Measurements from ENCODE around the gene OR2V2.

DNA sequence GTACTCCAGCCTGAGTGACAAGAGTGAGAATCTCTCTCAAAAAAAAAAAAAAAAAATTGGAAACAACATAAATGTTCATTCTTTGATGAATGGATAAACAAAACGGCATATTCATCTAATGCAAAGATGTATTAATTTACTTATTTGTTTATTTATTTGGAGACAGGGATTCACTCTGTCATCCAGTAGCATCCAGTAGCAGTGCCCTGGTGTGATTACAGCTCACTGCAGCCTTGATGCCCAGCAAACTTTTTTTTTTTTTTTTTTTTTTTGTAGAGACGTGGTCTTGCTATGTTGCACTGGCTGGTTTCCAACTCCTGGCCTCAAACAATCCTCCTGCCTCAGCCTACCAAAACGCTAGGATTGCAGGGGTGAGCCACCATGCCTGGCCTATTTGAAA lies 24.4 kb downstream of the OR2V2 start:
- TF ChIP-seq POLR2AphosphoS5 (IDR thresholded peaks at IDR 0.05) (no peak), CTCF (IDR thresholded peaks at IDR 0.05) (no peak), POLR2A (IDR thresholded peaks at IDR 0.05) (no peak), EP300 (IDR thresholded peaks at IDR 0.05) (no peak)
